ENCODE data around the gene ARHGAP35.
"Not testable (repeated sequence)": the region's sequence is repeated elsewhere in the genome, so short reads cannot be mapped to it uniquely, and the experiment has no call there.

ARHGAP35 gene

GRCh38 chr19:46844067-46844489 lies 16.7 kb upstream of the ARHGAP35 start:
- DNase-seq (ENCODE audit: low read depth in 2 of 2): no peak

GRCh38 chr19:46845959-46846459 lies 14.8 kb upstream of the ARHGAP35 start:
- DNase-seq (ENCODE audit: low read depth in 2 of 2): no peak

- DNase-seq (ENCODE audit: low read depth in 2 of 2): no peak
These were observed 13.3 kb upstream of the ARHGAP35 start for GRCh38 chr19:46847528-46847927.

GRCh38 chr19:46848389-46848788 lies 12.4 kb upstream of the ARHGAP35 start:
- DNase-seq (ENCODE audit: low read depth in 2 of 2): no peak

GRCh38 chr19:46849610-46850009 lies 11.2 kb upstream of the ARHGAP35 start:
- DNase-seq (ENCODE audit: low read depth in 2 of 2): no peak

GRCh38 chr19:46850228-46851203 lies 10.3 kb upstream of the ARHGAP35 start, which contains the start of gene AP2S1:
TSS of gene AP2S1 (minus strand) at chr19:46850846. CDS start at chr19:46850766, 80 bp downstream.
- DNase-seq (ENCODE audit: low read depth in 2 of 2): peak; percentile 82 to 86

GRCh38 chr19:46852830-46853229 lies 8.0 kb upstream of the ARHGAP35 start:
- DNase-seq (ENCODE audit: low read depth in 2 of 2): no peak

GRCh38 chr19:46854698-46855097 lies 6.1 kb upstream of the ARHGAP35 start:
- DNase-seq (ENCODE audit: low read depth in 2 of 2): not testable (repeated sequence)

GRCh38 chr19:46856062-46857022 lies 4.5 kb upstream of the ARHGAP35 start:
- DNase-seq (ENCODE audit: low read depth in 2 of 2): peak; percentile 79 to 89

GRCh38 chr19:46859637-46860124 lies 1.1 kb upstream of the ARHGAP35 start:
- DNase-seq (ENCODE audit: low read depth in 2 of 2): no peak

- peak; percentile 88 to 89 for DNase-seq (ENCODE audit: low read depth in 2 of 2)
These were observed 512 bp upstream of the ARHGAP35 start for GRCh38 chr19:46860125-46860845.

GRCh38 chr19:46861691-46862502 lies 1.1 kb downstream of the ARHGAP35 start:
- no peak for DNase-seq (ENCODE audit: low read depth in 2 of 2)

GRCh38 chr19:46862503-46862834 lies 1.7 kb downstream of the ARHGAP35 start:
- DNase-seq (ENCODE audit: low read depth in 2 of 2): no peak

GRCh38 chr19:46862974-46863632 lies 2.3 kb downstream of the ARHGAP35 start:
- DNase-seq (ENCODE audit: low read depth in 2 of 2): no peak

- DNase-seq (ENCODE audit: low read depth in 2 of 2): no peak
These were observed 3.2 kb downstream of the ARHGAP35 start for GRCh38 chr19:46863818-46864629.

GRCh38 chr19:46866407-46867136 lies 5.8 kb downstream of the ARHGAP35 start:
- no peak for DNase-seq (ENCODE audit: low read depth in 2 of 2)

- DNase-seq (ENCODE audit: low read depth in 2 of 2): no peak
These were observed 6.4 kb downstream of the ARHGAP35 start for GRCh38 chr19:46867170-46867569.
